Heart left ventricle (tissue), 16 donors: Measurements from ENCODE around the gene SCAI. TPM values are rescaled to one million over a fixed set of nuclear protein-coding genes. Genes with fewer than 3 reads are reported as not detected.

ENCODE experiments used
- ATAC-seq, 4 donors: fragments of 200-7000 bp; cut with Tn5 transposase; one replicate each; pipeline ENCODE4 v1.9.1; 2020 to 2022; ENCODE audit warnings: moderate library complexity in 4 of 4, mild to moderate bottlenecking in 3 of 4, moderate number of reproducible peaks in 1 of 4
- DNase-seq, 5 donors: peaks; one replicate each; pipeline ENCODE4 v3.0.0-alpha.2; 2020
- H3K27ac ChIP-seq, 12 donors: fragments of 200-600 bp; sonication (generic) in 4 of 12; one replicate each; pipeline versions ENCODE4 v1.5.0 to v1.8.0; 2016 to 2022; ENCODE audit warnings: mild to moderate bottlenecking in 2 of 12
- H3K27me3 ChIP-seq, 9 donors: fragments of 200-600 bp; sonication (generic) in 2 of 9; one replicate each; pipeline versions ENCODE4 v1.5.1 to v1.8.0; 2016 to 2022; ENCODE audit warnings: mild to moderate bottlenecking in 3 of 9
- H3K36me3 ChIP-seq, 9 donors: fragments of 200-600 bp; sonication (generic) in 2 of 9; one replicate each; pipeline versions ENCODE4 v1.5.0 to v1.8.0; 2018 to 2022; ENCODE audit warnings: mild to moderate bottlenecking in 2 of 9
- H3K4me1 ChIP-seq, 12 donors: fragments of 200-600 bp; sonication (generic) in 4 of 12; one replicate each; pipeline versions ENCODE4 v1.5.0 to v1.8.0; 2016 to 2022; ENCODE audit warnings: mild to moderate bottlenecking in 3 of 12
- H3K4me3 ChIP-seq, 12 donors: fragments of 200-600 bp; sonication (generic) in 4 of 12; one replicate each; pipeline versions ENCODE4 v1.5.0 to v1.8.0; 2017 to 2022; ENCODE audit warnings: mild to moderate bottlenecking in 9 of 12, moderate library complexity in 4 of 12
- H3K9me3 ChIP-seq, 12 donors: fragments of 200-600 bp; sonication (generic) in 4 of 12; one replicate each; pipeline versions ENCODE4 v1.5.0 to v1.8.0; 2016 to 2022; ENCODE audit warnings: mild to moderate bottlenecking in 1 of 12
- POLR2A ChIP-seq, 2 donors: fragments of 450-650 bp; IDR thresholded peaks; one replicate each; pipeline ENCODE4 v1.6.1; 2017; ENCODE audit warnings: antibody characterized with exemption in 2 of 2, mild to moderate bottlenecking in 2 of 2, moderate library complexity in 2 of 2
- WGBS, 4 donors: extraction: QIAGEN DNeasy Blood & Tissue Kit in 2 of 4; methylation state at CpG; one replicate each; pipeline versions ENCODE4 v1.1.5 to v1.1.7; 2013 to 2018; 5-methylcytosine and 5-hydroxymethylcytosine counted together
- intact Hi-C, 10 donors: fragments of 100-400 bp; cut with DNase I; formaldehyde crosslinking; loops; one replicate each; pipeline versions ENCODE4 v1.11.1 to v1.14.2; 2022
- polyA plus RNA-seq, 2 donors: library from polyadenylated mRNA; stranded (reverse); fragments of 200-250 nt; gene quantifications; one replicate each; pipeline ENCODE4 v1.2.3, GENCODE V29; 2013
- total RNA-seq, 9 donors: library from RNA; depleted of rRNA in 2 of 9; stranded (reverse); fragments of >200 nt in 2 of 9; fragmentation: NEBNext Ultra II Directional in 3 of 9; extraction: Animal tissue kit (Norgen Biotek cat#: 25700) in 3 of 9; gene quantifications; one replicate each; pipeline versions ENCODE4 v1.1.0 to v1.2.4, GENCODE V29; 2016 to 2023
- TF ChIP-seq, protein P1 (sequence below), 12 donors: fragments of 200-600 bp; sonication (generic) in 4 of 12; IDR thresholded peaks; one replicate each; pipeline versions ENCODE4 v1.5.0 to v1.8.0; 2018 to 2022; ENCODE audit warnings: antibody characterized with exemption in 12 of 12, mild to moderate bottlenecking in 5 of 12
- donor health status: ischemic (EF 13 %, LVEDD 7.1; RV severe dilation, severe dysfunction).
- donor health status: healthy with polysubstance abuse.
- donor health status: DM: no; HTN: yes; CAD: no.
- donor health status: DM: no; HTN: no; CAD: no.
- donor health status: ischemic (EF 25% LVEDD 6.9; RV normal size, moderate dysfunction).
- donor health status: ischemic (EF 25% LVEDD 5.7; RV mildly dilated, moderate dysfunction).
- donor health status: healthy.
- donor health status: DM: yes; HTN: yes; CAD: no.
- donor health status: ischemic (EF 35%, LVEDD 5.7; RV mildly dilated, moderate dysfunction).
- donor health status: nonischemic (EF 11% LVEDD 7.7; RV severe dilation, severe dysfunction).
- donor health status: DM: yes; HTN: yes; CAD: no.
- donor health status: PGD.
- donor health status: ischemic (EF 29% LVEDD 5.4; RV normal size, mild dysfunction).
- donor health status: nonischemic (EF 23%, LVEDD 6.1; RV moderate dilation, normal function).

The SCAI gene
- total and polyA plus RNA-seq, 11 donors: 1.4 to 5.3 (median 3.8) TPM

GRCh38 chr9:125008599-125008998, 134.7 kb downstream of the SCAI start:
- Histone ChIP-seq H3K9me3 (peaks cover 0 to 5% (median 0%) of the 10 kb centered on the region in 12 donors), H3K4me1 (no peaks in the 10 kb centered on the region), H3K27me3 (no peaks in the 10 kb centered on the region), H3K36me3 (peaks cover 0 to under 1% (median 0%) of the 10 kb centered on the region in 9 donors), H3K4me3 (no peak overlapping the region), H3K27ac (no peak overlapping the region)
- no peak for TF ChIP-seq POLR2A (IDR thresholded peaks at IDR 0.05)
- TF ChIP-seq, protein P1, sequence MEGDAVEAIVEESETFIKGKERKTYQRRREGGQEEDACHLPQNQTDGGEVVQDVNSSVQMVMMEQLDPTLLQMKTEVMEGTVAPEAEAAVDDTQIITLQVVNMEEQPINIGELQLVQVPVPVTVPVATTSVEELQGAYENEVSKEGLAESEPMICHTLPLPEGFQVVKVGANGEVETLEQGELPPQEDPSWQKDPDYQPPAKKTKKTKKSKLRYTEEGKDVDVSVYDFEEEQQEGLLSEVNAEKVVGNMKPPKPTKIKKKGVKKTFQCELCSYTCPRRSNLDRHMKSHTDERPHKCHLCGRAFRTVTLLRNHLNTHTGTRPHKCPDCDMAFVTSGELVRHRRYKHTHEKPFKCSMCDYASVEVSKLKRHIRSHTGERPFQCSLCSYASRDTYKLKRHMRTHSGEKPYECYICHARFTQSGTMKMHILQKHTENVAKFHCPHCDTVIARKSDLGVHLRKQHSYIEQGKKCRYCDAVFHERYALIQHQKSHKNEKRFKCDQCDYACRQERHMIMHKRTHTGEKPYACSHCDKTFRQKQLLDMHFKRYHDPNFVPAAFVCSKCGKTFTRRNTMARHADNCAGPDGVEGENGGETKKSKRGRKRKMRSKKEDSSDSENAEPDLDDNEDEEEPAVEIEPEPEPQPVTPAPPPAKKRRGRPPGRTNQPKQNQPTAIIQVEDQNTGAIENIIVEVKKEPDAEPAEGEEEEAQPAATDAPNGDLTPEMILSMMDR (IDR thresholded peaks at IDR 0.05): no peak
- ATAC-seq (no peak), DNase-seq (no peak)
- WGBS, 4 donors: 93 to 99% (median 97%) methylated on average over 2 of the region's 2 CpGs
- intact Hi-C loops: no loop called here

- H3K9me3 ChIP-seq: peaks cover 0 to under 1% (median 0%) of the 10 kb centered on the region in 12 donors
- intact Hi-C loops: no loop called here
- no peaks in the 10 kb centered on the region for H3K4me1 ChIP-seq
- H3K36me3 ChIP-seq: peaks cover 0 to 44% (median 15%) of the 10 kb centered on the region in 9 donors
- ATAC-seq: no peak
- 94 to 96% (median 94%) methylated on average over 7 of the region's 7 CpGs for WGBS, 4 donors
- H3K27ac ChIP-seq: no peak overlapping the region
- no peak overlapping the region for H3K4me3 ChIP-seq
- no peak for DNase-seq
- H3K27me3 ChIP-seq: no peaks in the 10 kb centered on the region
- TF ChIP-seq, protein P1 (IDR thresholded peaks at IDR 0.05): no peak
- TF ChIP-seq POLR2A (IDR thresholded peaks at IDR 0.05): no peak
These were observed 140.0 kb downstream of the SCAI start for GRCh38 chr9:125003332-125003731.

- no peaks in the 10 kb centered on the region for H3K9me3 ChIP-seq
These were observed 159.6 kb downstream of the SCAI start for GRCh38 chr9:124983698-124984097.

GRCh38 chr9:124980431-124980830, 162.9 kb downstream of the SCAI start:
- no peak overlapping the region for H3K27ac ChIP-seq
- no peaks in the 10 kb centered on the region for H3K27me3 ChIP-seq
- ATAC-seq (no peak), DNase-seq (no peak)
- TF ChIP-seq, protein P1 (IDR thresholded peaks at IDR 0.05): no peak
- peaks cover 0 to 24% (median 4%) of the 10 kb centered on the region in 9 donors for H3K36me3 ChIP-seq
- intact Hi-C loops: no loop called here
- WGBS, 4 donors: 93 to 97% (median 95%) methylated on average over 4 of the region's 4 CpGs
- H3K4me3 ChIP-seq: no peak overlapping the region
- H3K4me1 ChIP-seq: no peaks in the 10 kb centered on the region
- H3K9me3 ChIP-seq: no peaks in the 10 kb centered on the region

More at GRCh38 chr9:124983698-124984097, 159.6 kb downstream of the SCAI start:
- Histone ChIP-seq H3K27me3 (no peaks in the 10 kb centered on the region), H3K27ac (no peak overlapping the region), H3K36me3 (peaks cover 0 to 17% (median 0%) of the 10 kb centered on the region in 9 donors), H3K4me1 (no peaks in the 10 kb centered on the region), H3K4me3 (no peak overlapping the region)
- intact Hi-C loops: no loop called here
- 91 to 94% (median 93%) methylated on average over 1 of the region's 1 CpG for WGBS, 4 donors
- no peak for ATAC-seq
- DNase-seq: no peak
- no peak for TF ChIP-seq POLR2A (IDR thresholded peaks at IDR 0.05)
- TF ChIP-seq, protein P1 (IDR thresholded peaks at IDR 0.05): no peak
